ENCODE data around the gene DCTPP1.

The DCTPP1 gene

DNA sequence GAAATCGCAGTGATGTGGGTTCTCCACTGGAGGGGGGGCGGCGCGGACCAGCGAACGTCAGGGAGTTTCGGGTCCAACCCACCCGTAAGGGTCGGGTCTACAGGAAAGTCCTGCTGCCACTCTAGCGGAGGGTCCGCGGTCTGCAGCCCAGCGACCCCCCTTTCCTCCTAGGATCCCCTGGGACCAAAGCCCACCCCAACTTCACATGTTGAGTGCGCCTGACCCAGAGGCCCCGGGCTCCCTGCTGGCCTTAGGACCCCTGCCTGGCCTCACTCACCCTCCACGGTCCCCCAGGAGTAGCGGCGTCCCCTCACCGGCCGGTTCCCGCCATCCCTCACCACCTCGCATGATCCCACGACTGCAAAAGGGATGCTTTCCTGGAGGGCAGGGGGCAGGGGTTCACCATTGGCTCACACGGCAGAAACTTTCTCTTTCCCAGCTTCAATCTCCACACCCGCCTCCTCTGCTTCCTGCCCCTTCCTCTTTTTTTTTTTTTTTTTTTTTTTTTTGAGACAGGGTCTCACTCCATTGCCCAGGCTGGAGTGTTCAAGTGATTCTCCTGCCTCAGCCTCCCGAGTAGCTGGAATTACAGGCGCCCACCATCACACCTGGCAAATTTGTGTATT is 50.6 kb downstream of the DCTPP1 start:
- TF ChIP-seq, protein P1, sequence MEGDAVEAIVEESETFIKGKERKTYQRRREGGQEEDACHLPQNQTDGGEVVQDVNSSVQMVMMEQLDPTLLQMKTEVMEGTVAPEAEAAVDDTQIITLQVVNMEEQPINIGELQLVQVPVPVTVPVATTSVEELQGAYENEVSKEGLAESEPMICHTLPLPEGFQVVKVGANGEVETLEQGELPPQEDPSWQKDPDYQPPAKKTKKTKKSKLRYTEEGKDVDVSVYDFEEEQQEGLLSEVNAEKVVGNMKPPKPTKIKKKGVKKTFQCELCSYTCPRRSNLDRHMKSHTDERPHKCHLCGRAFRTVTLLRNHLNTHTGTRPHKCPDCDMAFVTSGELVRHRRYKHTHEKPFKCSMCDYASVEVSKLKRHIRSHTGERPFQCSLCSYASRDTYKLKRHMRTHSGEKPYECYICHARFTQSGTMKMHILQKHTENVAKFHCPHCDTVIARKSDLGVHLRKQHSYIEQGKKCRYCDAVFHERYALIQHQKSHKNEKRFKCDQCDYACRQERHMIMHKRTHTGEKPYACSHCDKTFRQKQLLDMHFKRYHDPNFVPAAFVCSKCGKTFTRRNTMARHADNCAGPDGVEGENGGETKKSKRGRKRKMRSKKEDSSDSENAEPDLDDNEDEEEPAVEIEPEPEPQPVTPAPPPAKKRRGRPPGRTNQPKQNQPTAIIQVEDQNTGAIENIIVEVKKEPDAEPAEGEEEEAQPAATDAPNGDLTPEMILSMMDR (IDR thresholded peaks at IDR 0.05; ENCODE audit: borderline replicate concordance, control extremely low read depth, extremely low read depth, insufficient read depth, missing control alignments), result no peak
- in situ Hi-C loops (cut with MboI; ENCODE audit: low sequenced_read_pairs, unreplicated experiment), result no loop called here
- DNase-seq (ENCODE audit: low spot score), result no peak

DNA sequence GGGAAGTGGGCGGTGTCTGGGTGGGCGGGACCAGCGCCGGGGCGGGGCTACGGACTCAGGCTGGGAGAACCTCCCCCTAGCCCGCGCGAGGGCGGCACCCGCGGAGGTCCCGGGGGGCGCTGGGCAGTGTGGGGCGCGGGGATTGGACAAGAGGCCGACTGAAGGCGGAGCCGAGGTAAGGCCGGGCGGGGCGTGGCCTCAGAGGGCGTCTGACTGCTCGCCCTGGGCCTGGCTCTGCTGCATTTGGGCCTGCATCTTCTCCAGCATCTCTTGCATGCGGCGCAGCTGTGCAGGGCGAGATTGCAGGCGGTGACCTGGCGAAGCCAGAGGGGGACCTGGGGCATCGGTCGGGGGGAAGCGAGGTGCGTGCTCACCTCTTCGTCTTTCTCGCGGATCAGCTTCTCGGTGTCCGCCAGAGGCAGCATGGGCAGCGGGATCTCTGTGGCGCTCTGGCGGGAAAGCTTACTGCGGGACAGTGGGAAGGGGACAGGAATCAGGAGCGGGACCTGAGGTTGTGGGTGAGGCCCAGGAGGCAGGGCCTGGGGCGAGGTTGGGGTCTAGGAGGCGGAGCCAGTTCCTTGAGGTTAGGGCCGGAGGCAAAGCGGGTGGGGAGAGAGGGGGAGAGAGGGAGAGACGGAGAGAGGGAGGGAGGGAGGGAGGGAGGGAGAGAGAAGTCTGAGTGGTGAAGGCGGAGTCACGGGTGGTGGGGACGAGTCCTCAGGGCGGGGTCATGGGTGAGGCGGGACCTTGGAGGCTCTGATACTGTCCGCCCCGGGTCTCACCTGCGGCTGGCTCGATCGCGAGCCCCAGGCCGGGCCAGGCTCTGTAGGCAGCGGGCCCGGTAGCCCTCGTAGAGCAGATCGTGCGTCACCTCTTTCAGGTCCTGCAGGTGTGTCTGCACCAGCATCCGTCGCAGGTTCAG is 51.3 kb downstream of the DCTPP1 start:
- DNase-seq (ENCODE audit: low spot score), result peak; percentile 99
- in situ Hi-C loops (cut with MboI; ENCODE audit: low sequenced_read_pairs, unreplicated experiment), result no loop called here
- TF ChIP-seq, protein P1 (IDR thresholded peaks at IDR 0.05; ENCODE audit: borderline replicate concordance, control extremely low read depth, extremely low read depth, insufficient read depth, missing control alignments), result no peak

DNA sequence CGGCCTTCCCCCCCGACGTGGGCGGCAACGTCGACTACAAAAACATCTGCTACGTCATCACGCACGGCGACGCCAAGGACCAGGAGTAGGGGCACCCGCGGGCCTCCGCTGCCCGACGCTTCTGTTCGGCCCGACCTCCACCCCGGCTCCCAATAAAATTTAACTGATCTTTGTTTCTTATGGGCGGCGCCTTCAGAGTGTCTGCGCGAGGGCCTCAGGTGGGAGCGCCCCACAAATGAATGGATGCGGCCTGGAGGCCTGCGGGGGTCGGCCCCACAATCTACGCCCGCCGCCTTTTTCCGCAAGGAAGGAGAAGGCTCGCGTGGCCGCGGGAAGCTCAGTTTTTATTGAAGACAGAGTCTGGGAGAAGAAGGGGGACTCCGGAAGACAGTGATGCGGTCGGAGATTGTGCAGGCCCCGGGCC is 52.0 kb downstream of the DCTPP1 start:
- TF ChIP-seq, protein P1 (IDR thresholded peaks at IDR 0.05; ENCODE audit: borderline replicate concordance, control extremely low read depth, extremely low read depth, insufficient read depth, missing control alignments), result no peak
- peak; percentile 82 for DNase-seq (ENCODE audit: low spot score)
- in situ Hi-C loops (cut with MboI; ENCODE audit: low sequenced_read_pairs, unreplicated experiment), result no loop called here

DNA sequence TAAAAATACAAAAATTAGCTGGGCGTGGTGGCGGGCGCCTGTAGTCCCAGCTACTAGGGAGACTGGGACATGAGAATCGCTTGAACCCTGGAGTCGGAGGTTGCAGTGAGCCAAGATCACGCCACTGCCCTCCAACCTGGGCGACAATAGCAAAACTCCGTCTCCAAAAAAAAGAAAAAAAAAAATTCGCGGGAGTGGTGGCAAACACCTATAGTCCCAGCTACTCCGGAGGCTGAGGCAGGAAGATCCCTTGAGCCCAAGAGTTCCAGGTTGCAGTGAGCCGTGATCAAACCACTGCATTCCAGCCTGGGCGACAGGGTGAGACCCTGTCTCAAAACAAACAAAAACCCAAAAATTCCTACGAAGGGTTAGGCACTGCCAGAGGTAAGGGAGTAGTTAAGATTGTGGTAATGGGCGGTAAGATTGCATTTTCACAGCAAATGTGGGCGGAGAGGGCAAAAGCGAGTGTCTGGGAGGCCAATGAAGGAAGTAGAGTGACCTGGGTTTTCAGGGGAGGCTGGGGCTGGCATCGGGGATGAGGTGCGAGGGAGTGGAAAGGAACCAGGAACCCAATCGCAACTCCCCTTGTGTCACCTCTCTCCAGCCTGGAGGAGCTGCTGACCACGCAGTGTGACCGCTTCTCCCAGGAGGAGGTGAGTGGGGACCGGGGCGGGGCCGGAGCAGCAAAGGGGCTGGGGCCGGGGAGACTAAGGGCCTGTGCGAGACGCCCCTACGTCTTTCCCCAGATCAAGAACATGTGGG is 52.6 kb downstream of the DCTPP1 start:
- no peak for DNase-seq (ENCODE audit: low spot score)
- in situ Hi-C loops (cut with MboI; ENCODE audit: low sequenced_read_pairs, unreplicated experiment), result no loop called here
- TF ChIP-seq, protein P1 (IDR thresholded peaks at IDR 0.05; ENCODE audit: borderline replicate concordance, control extremely low read depth, extremely low read depth, insufficient read depth, missing control alignments), result no peak

DNA sequence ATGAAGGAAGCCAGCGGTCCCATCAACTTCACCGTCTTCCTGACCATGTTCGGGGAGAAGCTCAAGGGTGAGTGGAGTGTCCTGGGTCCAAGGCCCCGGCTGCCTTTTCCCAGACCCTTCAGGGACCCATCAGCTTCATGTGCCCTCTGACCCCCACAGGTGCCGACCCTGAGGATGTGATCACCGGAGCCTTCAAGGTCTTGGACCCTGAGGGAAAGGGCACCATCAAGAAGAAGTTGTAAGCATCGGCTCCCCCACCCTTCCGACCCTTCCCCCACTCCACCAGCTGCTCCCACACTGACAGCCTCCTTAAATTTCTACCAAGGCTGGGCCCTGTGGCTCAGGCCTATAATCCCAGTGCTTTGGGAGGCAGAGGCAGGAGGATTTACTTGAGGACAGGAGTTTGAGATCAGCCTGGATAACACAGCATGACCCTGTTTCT is 53.3 kb downstream of the DCTPP1 start:
- in situ Hi-C loops (cut with MboI; ENCODE audit: low sequenced_read_pairs, unreplicated experiment), result no loop called here
- DNase-seq (ENCODE audit: low spot score), result no peak
- TF ChIP-seq, protein P1 (IDR thresholded peaks at IDR 0.05; ENCODE audit: borderline replicate concordance, control extremely low read depth, extremely low read depth, insufficient read depth, missing control alignments), result no peak

DNA sequence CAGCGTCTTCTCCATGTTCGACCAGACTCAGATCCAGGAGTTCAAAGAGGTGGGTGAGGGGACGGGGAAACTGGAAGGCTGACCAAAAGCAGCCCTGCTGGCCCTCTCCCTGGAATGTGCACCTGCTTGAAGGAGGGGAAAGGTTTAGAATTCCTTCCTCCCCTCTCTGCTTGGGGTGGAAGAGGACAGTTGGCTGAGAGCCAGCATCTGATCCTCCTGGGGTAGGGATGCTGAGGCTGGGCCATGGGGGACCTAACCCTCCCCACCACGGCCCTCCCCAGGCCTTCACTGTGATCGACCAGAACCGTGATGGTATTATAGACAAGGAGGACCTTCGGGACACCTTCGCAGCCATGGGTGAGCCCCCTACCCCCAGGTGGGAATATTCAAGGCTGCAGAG is 54.0 kb downstream of the DCTPP1 start:
- TF ChIP-seq, protein P1 (IDR thresholded peaks at IDR 0.05; ENCODE audit: borderline replicate concordance, control extremely low read depth, extremely low read depth, insufficient read depth, missing control alignments), result no peak
- DNase-seq (ENCODE audit: low spot score), result no peak
- in situ Hi-C loops (cut with MboI; ENCODE audit: low sequenced_read_pairs, unreplicated experiment), result no loop called here
